HG02642 (cell line): ENCODE data around the gene SIRT2.

Experiments
- ATAC-seq: cut with Tn5 transposase; IDR thresholded peaks from one replicate; pipeline ENCODE4 v1.9.1; 2021; ENCODE audit warnings: mild to moderate bottlenecking; ENCODE audit not compliant: unreplicated experiment, poor library complexity

SIRT2 gene

DNA sequence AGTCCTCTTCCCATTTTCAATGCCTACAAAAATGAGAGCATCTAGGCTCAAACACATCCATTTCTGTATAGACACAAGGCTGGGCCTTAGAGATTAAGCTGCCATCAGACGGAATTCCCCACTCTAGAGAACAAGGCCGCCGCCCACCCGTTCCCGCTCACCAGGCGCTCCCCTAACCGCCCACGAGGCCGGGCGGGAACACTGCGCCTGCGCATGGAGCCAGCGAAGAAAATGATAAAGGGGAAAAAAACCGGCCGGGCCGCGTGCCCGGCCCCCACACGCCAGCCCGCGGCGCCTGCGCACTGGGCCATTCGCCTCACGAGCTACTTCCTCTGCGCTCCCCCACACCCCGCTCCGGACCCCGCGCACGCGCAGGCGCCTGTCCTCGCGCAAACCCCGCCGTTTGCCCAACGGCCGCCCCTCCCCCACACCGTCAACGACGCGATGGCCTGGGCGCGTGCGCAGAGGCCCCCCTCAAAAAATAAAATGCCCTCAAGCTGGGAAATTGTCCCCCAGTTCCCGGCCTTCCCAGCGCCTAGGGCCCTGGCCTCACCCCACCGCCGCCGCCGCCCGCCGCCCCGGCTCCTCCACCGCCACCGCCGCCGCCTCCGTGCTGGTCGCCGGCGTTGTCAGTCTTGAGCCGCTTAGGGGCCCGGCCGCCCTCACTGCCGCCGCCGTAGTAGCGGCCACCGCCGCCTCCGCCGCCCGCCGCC, 50.1 kb downstream of the SIRT2 start:
- peak; percentile 26 for ATAC-seq

DNA sequence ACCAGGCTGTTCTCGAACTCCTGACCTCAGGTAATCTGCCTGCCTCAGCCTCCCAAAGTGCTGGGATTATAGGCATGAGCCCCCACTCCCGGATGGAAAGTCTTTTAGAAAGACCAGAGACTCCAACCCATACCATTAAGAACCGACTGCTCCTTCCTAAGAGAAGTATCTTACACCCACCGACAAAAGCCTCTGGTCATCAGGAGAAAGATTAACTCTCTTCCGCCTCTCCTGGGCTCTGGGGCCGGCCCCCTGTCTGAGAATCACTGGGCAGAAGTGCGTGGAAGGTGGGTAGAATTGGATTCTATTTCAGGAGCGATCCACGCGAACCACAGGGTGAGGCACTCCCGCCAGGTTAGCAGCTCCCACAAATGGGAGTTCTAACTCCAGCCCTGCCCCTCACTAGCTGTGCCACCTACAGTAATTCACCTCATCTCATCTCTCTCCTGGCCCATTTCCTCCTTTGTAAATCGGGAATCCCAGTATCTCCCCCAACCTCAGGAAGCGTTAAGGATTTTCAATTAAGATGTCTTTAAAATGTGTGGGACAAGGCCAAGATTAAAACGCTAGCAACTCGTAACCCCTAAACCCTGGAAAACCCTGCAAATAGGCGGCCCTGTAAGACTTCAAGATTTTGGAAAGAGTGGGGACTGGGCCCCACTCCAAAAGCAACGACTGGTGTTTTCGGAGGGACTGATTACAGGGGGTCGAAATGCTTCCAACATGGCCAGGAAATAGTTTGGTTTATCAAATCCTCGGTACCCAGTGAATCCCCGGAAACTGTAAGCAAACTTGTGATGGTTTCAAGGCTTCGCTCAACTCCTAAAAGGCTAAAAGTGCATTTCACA, 50.9 kb downstream of the SIRT2 start:
- no peak for ATAC-seq

DNA sequence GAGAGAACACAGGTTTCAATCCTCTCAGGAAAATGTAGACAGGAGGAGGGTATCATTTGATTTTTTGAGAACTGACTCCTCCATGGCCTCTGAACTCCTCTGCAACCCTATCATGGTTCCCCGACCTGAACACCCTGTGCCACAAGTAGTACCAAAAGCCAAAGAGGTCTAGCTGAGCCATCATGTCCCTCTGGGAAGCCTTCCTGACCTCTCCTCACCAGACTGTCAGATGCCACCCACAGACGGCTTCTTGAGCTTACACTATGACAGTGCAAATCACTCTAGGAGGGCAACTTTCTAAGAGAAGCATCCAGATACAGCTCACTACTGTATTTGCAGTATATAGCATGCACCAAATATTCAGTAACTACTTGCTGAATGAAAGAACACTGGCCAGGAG, 53.3 kb downstream of the SIRT2 start:
- no peak for ATAC-seq

DNA sequence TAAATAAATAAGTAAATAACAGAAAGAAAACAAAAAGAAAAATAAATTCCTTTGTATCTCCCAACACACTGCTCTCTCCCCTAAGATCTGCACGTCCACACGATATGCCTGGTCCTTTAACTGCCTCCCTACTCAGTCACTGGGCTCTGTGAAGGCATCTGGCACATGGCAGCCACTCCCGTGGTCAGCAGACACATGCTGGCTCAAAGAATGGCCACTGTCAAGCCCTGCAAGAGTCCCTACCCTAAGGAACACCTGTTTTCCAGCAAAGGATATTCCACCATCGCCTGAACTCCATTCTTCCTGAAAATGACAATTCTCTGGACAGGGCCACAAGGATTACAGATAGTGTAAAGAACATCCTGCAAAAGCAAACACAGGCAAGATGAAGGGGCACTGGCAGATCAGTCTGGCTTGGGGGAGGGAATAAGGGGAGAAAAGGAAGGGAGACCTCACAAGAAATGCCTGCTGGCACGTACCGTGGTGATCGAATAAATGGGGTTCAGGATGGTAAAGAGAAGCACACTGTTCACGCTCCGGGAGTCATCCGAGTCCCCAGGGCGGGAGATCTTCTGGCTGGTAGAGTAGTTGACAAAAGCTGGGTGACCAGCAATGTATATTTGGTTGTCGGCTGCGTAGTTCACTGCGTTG, 53.9 kb downstream of the SIRT2 start:
- no peak for ATAC-seq

DNA sequence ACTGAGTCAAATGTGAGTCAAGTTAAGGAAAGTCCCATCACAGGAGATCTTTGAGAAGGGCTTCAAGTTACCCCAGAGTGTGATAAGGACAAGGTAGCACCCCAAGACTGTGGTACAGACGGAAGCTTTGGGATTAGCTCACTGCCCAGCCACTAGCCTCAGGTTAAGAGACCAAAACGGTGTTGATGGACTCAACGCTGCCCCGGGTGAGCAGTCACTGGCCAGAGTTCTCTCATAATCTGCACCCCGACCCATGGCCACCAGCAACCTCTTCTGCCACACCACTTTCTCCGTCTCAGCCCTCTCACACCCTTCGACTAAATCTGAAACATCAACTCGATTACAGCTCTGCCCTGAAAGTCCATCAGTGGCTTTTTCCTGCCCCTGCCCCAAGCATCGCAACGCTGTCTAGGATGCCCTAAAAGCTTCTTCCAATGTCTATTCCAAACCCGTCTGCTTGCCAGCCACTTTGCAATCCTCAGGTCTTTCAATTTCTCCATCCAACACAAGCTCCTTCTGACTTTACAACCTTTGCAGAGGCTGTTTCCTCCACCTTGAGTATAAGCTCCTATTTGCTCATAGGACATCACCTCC, 55.2 kb downstream of the SIRT2 start:
- no peak for ATAC-seq

DNA sequence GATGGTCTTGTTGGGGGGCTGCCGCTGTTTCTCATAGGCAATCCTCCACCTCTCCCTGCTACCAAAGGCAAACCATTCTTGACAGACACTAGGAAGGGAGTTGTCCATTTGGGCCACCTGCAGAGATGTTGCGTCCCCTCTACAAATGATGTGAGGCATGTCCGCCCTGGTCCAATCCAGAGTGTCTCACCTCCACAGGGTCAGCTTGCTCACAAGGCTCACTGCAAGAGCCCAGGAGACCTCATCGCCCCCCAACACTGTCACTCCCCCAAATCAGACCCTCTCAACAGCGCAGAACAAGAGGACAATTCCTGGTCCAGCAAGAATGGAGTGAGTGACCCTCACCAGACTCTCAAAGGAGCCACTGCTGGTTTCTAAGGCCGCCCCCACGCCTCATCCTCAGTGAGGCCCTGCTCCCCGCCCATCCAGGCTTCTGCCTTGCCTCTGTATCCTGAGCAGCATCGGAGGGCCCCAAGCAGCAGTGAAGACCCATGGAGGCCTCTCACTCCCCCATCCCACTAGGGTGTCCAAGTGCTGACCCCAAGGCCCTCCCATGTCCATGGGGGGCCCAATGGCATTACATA, 56.2 kb downstream of the SIRT2 start:
- no peak for ATAC-seq

DNA sequence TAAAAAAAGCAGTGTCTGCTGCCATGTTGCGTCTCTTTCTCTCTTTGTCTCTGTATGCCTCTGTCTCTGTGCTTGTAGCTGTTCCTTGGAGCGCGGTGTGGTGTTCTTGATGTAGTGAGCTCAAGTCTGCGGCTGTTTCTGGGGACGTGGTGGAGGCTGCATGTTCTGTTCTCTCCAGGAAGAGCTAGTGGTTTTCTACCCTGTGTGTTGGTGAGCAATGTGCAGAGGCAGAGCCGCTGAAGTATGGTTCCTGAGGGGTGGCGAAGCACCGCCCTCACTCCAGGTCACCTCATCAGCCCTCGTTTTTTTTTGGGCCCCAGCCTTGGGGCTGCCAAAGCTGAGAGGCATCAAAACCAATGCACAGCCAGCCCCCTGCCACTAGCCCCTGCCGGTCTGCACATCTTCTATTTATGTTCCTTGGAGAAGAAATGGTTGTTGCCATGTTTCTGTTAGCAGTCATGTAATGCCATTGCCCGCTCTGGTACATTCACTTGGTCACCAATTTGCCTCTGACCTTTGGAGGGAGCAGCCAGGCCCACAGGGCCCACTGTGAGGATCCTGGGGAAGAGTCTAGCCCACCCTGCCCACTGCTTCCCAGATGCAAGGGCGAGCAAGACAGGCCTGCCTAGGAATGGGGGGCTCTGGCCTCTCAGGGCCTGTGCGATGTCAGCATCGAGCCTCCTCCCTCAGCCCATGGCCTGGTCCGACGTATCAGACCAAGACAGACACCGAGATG, 56.8 kb downstream of the SIRT2 start:
- ATAC-seq = no peak

DNA sequence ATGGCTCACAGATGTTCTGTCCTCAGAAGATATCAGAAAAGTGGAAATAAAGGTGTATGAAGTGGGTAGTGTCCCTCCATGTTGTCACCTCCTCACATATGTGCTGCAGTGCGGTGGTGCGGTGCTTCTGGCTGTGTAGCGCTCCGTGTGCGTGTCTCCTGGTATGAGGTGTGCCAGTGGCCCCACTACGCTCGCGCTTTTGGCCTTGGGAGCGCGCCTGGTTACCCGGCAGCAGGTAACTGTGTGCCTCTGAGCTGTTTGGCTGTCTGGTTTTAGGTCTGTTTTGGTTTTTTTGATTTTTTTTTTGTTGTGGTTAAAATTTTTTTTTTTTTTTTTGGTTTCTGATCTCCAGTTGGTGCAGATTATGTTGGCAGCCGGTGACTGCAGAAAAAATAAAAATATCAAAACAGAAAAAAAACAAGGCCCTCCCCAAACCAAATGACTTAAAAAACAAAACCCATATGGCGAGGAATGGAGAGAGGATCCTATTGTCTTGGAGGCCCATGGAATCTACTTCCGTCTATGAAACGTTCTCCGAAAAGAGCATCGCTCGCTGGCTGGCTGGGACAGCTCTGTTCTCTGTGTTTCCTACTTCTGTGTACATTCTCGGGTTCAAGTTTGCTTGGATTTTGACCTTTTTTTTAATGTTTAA, 57.5 kb downstream of the SIRT2 start:
- ATAC-seq = no peak

DNA sequence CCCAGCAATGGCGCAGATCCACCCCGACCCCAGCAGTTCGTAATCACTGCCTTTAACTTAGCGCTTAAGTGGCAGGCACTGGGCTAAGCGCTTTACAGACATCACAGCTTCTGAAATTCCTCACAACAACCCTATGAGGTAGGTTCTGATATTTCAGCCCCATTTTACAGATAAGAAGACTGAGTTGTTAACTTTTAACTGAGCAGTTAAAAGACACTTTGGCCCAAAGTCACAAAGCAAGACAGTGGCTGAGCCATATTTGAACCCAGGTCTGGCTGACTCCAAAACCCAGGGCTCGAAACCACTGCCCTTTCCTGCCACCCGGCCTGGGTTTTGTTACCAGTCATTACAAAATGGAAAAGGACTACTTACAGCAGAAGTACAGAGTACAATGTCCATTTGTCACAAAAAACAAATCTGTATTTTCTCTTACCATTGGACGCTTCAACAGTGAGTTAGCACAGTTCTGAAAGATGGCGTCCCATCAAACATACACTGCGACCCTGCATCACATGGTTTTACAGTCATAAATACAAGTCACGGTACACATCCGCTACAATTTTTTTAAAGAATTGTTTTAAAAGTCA, 58.1 kb downstream of the SIRT2 start:
- ATAC-seq = no peak

DNA sequence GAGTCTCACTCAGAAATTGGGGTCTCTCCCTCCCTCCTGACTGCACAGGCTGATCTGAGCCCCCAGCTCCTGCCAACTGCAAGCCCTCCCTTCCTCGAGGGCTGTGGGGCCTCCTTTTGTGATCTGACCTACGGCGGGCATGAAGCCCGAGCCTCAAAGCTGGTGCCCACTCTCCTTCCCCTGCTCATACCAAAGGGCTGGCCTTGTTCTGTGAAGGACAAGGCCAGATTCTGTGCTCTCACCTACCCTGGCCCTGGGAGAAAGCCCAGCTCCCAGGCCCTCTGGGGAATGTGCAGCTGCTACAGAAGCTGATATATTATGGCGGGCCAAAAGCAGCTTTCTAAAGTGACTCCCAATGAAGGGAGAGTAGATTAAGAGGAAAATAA, 58.8 kb downstream of the SIRT2 start:
- ATAC-seq = no peak

DNA sequence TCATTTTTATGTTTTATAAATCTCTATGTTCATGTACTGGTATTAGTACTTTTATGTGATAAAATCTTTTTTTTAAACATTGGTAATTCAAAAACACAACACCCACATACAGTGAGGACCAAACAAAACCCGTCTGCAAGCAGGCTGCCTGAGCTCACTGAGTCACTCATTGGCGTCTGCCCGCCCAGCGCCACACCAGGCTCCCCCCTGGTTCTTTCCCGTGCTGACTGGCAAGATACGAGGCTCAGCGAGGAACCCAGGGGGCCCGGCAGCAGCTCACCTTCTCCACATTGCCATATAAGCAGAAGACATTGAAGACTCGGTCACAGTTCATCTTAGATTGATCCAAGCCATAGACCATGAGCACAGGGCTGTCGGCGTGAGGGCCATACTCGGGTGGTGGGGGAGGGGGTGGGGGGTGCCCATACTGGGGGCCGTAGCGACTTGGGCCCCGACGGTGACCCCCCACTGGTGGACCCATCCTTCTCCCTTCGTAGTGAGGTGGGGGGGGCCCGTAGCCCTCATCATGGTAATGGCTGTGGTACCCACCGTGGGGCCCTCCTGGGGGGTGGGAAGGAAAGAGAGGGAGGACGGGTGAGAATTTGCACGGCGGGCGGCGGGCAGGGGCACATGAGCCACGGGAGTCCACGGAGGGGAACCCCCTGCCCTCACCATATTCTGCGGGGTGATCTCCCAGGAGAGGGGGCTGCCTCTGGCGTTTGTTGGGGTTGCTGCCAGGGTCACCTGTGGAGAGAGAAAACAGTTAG, 59.4 kb downstream of the SIRT2 start:
- ATAC-seq = no peak

DNA sequence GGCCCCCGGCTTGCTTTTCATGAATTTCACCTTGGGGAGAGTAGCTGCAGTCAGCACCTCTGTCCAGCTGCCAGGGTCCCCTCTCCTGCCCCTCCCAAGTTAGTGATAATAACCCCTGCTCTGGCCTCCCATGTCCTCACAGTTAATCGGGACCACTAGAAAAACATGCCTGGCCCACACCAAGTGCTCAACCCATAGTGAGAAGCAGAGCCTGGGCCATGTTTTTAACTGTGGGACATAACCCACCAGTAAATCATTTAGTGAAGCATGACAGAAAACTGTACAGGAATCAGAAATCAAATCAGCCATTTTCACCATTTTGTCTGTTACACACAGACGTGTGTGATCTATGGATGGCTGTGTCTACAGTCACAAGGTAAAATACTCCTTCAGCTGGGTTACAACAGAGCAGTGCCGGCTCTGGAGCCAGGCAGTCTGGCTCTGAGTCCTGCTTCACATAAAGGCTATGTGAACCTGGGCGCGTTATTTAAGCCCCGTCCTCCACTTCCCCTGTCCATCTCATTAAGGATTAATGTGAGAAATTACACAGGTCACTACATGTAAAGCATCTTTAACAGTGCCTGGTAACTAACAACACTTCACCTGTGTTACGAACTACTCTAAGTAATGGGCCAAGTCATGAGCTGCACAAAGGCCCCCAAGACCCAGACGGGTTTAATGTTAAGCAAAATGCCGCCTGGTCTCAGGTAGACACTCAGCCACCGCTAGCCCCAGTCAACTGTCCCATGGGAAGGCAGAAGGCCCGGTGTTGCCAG, 60.2 kb downstream of the SIRT2 start:
- ATAC-seq = no peak

DNA sequence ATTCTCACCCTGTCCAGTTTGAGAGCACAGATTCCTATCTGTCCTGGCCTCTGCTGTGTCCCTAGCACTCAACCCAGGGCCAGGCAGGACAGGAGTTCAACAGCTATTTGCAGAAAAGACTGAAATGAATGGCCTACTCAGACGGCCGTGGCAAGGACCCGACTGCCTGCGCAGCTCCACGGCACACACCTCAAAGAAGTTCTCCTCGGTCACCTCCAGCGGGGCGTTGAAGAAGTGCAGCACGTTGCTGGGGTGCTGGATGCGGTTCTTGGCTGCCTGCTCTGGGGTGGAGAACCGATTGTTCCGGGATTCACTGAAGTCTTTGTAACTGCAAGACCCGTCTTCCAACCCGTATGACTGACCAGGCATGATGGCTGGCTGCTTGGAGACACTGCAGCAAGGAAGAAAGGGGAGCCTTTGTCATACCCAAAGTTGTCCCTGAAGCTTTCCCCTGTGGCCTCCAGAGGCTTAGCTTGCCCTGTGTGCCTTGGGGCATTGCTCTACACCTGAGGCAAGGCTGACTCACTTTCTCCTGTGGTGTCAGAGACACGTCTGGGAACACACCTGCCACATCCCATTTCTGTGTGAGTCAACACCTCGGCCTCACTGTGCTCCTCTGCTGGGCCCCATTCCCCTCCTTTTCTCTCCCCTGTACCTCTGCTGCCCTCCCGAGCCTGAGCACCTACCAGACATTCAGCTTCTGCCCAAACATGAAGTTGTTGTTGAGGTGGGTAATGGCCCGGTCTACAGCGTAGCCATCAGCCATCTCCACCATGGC, 61.0 kb downstream of the SIRT2 start:
- ATAC-seq = no peak

DNA sequence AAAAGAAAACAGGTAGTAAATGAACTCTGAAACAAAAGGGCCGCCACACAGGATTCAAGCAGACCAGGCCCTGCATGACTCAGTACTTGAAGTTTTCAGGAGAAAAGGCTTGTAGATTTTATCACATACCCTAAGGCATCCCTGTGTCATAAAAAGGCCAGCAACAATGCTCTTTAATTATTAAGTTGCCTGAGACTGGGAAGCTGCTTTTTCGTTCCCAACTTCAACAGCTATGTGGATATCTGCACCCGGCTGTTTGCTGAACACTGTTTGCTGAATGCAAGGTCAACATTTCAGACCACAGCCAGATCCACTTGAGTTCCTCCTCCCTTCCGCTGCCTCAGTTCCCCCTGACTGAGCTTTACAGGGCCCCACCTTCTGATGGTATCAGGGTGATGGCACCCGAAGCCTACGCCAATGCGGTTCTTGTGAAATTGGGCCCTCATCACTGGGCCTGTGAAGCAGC, 61.7 kb downstream of the SIRT2 start:
- ATAC-seq = no peak

DNA sequence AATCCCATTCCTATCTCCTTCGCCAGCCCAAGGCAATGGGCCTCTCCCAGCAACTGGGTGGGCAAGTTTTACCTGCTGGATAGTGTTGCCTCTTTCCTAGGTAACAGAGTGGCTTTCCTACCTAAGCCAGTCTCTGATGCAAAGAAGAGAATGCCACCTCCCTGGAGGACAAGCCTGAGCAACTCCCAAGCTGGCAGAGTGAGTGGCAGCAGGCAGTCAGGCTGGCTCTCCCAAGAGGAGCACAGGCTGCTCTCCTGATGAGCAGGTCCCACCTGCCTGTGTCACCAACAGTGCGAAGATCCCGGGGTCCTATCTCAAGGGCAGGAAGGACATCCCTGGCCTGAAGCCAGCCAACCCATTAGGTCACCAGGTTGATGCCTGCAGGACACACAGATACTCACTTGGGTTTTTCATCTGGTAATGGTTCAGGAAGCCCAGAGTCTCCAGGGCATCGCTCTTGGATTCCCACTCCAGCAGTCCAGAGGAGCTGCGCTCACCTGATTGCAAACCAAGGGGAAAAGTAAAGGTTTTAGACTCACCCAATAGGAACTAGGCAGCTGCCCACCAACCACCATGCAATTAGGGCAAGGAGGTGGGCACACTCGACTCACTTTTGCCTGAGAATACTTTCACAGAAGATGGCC, 62.3 kb downstream of the SIRT2 start:
- no peak for ATAC-seq
